ENCODE data around the gene BPIFB3. TPM values are rescaled to one million over a fixed set of nuclear protein-coding genes. Genes with fewer than 3 reads are reported as not detected.

The BPIFB3 gene
- total RNA-seq, 1 donor = not detected

DNA sequence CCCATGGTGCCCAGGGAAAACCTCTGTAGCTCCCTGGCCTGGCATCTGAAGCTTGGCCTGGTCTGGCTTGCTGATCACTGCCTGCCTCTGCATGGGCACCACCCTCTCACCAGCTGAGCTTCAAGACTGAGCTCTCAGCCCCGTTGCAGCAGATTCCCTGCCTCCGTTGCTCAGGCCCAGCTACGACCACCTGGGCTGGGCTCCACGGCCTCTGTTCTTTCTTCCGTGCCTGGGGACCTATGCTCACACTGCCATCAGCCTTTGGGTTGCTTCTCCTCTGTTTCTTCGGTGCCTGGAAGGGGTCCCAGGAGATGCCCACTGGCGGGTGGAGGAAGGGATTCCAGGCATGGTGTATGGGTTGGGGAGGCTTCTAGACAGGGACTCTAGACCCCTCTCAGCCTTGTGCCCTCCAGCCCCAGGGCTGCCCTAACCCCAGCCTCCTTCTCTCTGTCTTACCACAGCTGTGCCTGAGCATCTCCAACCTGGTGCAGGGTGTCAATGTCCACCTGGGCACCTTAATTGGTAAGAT lies 37.1 kb upstream of the BPIFB3 start:
- TF ChIP-seq, protein P1, sequence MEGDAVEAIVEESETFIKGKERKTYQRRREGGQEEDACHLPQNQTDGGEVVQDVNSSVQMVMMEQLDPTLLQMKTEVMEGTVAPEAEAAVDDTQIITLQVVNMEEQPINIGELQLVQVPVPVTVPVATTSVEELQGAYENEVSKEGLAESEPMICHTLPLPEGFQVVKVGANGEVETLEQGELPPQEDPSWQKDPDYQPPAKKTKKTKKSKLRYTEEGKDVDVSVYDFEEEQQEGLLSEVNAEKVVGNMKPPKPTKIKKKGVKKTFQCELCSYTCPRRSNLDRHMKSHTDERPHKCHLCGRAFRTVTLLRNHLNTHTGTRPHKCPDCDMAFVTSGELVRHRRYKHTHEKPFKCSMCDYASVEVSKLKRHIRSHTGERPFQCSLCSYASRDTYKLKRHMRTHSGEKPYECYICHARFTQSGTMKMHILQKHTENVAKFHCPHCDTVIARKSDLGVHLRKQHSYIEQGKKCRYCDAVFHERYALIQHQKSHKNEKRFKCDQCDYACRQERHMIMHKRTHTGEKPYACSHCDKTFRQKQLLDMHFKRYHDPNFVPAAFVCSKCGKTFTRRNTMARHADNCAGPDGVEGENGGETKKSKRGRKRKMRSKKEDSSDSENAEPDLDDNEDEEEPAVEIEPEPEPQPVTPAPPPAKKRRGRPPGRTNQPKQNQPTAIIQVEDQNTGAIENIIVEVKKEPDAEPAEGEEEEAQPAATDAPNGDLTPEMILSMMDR (IDR thresholded peaks at IDR 0.05; ENCODE audit: insufficient read depth, low read length) = no peak
- DNase-seq (ENCODE audit: low read depth) = no peak

DNA sequence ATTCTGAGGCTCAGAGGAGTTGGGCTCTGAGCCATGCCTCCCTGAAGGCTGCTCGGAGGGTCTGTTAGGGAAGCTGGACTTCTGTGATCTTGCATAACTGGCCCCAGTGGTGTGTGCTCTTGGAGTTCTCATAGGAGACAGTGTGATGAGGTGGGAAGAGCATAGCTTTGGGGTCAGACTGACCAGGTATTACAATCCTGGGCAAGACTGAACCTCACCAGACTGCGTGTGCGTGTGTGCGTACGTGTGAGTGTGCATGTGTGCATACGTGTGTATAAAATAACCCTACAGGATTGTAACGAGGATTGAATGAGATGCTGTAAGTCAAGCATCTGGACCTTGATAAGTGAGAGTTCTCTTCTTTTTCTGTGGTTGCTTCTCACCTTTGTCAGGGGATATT lies 36.2 kb upstream of the BPIFB3 start:
- TF ChIP-seq, protein P1 (IDR thresholded peaks at IDR 0.05; ENCODE audit: insufficient read depth, low read length) = no peak
- no peak for DNase-seq (ENCODE audit: low read depth)
- no peak overlapping the region for H3K4me3 ChIP-seq (ENCODE audit: low read depth, low read length)

More for the DNA sequence above, 37.1 kb upstream of the BPIFB3 start:
- no peak overlapping the region for H3K4me3 ChIP-seq (ENCODE audit: low read depth, low read length)

DNA sequence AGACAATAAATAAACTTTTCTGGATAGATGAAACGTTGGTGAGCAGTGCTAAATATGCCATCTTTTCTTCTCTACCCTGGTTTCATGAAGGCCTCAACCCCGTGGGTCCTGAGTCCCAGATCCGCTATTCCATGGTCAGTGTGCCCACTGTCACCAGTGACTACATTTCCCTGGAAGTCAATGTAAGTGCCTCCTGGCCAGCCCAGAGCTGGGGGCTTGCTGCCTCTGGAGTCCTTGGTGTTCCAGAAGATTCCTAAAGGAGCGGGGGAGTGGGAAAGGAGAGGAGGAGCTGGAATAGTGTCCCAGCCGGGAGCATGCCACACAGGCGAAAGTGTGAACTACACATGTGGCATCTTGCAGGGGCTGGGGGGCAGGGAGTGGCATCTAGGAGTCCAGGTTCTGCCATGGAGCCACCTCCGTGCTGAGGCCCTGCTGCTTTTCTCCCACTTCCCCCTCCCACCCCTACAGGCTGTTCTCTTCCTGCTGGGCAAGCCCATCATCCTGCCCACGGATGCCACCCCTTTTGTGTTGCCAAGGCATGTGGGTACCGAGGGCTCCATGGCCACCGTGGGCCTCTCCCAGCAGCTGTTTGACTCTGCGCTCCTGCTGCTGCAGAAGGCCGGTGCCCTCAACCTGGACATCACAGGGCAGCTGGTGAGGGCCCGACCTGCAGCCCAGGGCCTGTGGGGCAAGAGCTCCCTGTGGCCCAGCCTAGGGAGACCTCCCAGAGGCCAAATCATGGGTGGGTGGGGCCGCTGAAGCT lies 35.4 kb upstream of the BPIFB3 start:
- TF ChIP-seq, protein P1 (IDR thresholded peaks at IDR 0.05; ENCODE audit: insufficient read depth, low read length) = no peak
- no peak for DNase-seq (ENCODE audit: low read depth)
- no peak overlapping the region for H3K4me3 ChIP-seq (ENCODE audit: low read depth, low read length)

DNA sequence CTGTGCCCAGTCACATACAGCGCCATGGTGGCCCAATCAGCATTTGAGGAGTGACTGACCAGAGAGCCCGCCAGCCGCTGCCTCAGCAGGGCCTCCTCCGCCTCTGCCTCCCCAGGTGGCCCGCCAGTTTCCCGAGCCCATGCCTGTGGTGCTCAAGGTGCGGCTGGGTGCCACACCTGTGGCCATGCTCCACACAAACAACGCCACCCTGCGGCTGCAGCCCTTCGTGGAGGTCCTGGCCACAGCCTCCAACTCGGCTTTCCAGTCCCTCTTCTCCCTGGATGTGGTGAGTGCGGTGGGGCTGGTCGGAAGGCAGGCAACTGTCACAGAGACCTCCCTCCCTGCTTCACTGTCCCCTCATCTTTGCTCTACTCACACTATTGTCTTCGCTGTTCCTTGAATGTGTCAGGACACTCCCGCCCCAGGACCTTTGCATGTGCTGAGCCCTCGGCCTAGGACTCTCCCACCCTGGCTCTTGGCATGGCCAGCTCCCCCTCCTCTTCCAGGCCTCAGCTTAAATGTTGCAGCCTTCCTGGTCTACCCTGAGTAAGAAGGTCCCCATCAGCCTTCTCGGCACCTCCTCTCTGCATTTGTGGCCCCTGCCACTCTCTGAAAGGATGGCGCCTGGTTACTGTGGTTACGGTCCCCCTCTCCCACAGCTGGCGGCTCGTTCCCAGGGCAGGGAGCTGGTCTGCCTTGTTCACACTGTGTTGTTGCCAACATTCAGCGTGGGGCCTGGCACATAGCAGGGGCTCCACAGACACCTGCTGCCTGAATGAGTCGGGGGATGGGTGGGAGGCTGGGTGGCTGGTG lies 34.0 kb upstream of the BPIFB3 start:
- H3K4me3 ChIP-seq (ENCODE audit: low read depth, low read length) = no peak overlapping the region
- DNase-seq (ENCODE audit: low read depth) = no peak
- TF ChIP-seq, protein P1 (IDR thresholded peaks at IDR 0.05; ENCODE audit: insufficient read depth, low read length) = no peak

DNA sequence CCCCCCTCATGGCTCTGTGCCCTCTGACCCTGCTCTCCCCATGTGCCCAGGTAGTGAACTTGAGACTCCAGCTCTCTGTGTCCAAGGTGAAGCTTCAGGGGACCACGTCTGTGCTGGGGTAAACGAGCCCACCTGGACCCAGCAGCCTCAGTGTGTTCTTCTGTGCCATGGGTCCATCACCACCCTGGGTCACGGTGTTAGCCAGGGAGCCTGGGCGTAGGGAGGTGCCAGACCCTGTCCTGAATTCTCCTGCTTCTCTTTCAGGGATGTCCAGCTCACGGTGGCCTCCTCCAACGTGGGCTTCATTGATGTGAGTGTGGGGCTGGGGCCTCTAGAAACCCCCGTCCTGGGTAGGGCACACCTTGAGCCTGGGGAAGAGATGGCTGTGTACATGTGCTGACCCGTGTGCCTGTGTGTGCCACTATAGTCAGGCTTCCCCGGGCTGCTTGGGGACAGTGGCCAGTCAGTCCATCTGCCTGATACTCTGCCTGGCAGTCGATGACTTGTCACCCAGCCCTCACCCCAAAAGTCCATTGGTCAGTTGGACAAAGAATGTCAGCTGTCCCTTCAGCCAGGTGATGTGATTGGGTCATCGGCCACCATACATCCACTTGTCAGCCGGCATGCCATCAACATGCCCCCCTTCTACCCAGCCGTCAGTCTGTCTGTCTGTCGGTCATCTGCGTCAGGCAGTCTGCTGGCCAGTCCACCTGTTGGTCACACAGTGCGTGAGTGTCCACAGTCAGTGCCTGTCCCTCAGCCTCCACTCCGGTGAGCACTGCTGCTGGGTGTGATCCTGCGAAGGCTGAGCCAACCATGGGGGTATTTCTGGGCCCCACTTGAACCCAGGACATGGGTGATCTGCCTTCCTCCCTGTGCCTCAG lies 33.2 kb upstream of the BPIFB3 start:
- no peak for DNase-seq (ENCODE audit: low read depth)
- no peak overlapping the region for H3K4me3 ChIP-seq (ENCODE audit: low read depth, low read length)
- TF ChIP-seq, protein P1 (IDR thresholded peaks at IDR 0.05; ENCODE audit: insufficient read depth, low read length) = no peak

DNA sequence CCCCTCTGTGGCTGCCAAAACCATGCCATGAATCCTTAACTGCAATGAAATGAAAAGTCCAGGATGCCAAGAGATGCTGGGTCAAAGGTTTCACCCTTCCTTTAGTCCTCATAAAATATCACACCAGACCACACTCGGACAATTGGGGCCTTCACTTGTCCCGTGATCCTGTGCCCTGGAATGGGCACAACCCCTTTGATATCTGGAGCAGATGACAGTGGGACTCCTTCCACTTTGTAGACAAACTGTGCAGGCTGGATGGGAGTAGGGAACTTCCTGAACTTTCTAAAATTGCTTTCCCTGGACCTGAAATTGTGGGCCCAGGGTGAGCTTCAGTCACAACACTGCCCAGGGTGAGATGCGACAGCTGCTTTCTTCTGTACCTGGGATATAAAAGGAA lies 31.8 kb upstream of the BPIFB3 start:
- DNase-seq (ENCODE audit: low read depth) = no peak
- H3K4me3 ChIP-seq (ENCODE audit: low read depth, low read length) = no peak overlapping the region
- TF ChIP-seq, protein P1 (IDR thresholded peaks at IDR 0.05; ENCODE audit: insufficient read depth, low read length) = no peak

All from fibroblast of the aortic adventitia (primary cell).